Measurements from ENCODE around the gene RFX8. TPM values are rescaled to one million over a fixed set of nuclear protein-coding genes. Genes with fewer than 3 reads are reported as not detected.

RFX8 gene
- total and polyA plus RNA-seq, 2 of the 13 experiments (the other 11 are each of a cell fraction or from before 2014, with no cell fraction given): not detected

DNA sequence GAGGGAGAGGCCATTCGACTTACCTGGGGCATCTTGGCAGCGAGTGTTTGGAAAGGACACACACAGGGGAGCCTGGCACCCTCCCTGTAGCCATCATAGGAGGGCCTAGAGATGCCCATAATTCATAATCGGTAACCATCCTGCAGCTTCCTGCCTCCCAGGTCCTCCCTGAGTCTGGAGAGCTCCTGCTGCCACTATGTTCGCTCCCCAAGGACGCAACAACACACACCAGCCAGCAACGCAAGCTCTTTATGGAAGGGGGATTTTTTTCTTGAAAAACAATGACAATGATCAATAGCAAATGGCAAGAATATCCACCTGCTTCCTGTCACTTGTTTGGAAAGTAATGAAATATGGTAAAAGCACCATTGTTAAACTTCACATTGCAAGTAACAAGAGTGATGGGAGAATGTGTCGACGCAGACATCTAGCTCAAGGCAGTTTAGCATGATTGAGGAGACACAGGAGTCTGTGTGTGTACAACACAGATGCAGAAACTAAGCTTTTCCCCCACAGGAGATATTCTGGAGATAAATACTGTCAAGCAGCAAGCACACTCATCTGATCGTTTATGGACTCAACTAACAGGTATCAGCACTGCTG lies 62.7 kb downstream of the RFX8 start (continued):
- TF ChIP-seq, protein P1, sequence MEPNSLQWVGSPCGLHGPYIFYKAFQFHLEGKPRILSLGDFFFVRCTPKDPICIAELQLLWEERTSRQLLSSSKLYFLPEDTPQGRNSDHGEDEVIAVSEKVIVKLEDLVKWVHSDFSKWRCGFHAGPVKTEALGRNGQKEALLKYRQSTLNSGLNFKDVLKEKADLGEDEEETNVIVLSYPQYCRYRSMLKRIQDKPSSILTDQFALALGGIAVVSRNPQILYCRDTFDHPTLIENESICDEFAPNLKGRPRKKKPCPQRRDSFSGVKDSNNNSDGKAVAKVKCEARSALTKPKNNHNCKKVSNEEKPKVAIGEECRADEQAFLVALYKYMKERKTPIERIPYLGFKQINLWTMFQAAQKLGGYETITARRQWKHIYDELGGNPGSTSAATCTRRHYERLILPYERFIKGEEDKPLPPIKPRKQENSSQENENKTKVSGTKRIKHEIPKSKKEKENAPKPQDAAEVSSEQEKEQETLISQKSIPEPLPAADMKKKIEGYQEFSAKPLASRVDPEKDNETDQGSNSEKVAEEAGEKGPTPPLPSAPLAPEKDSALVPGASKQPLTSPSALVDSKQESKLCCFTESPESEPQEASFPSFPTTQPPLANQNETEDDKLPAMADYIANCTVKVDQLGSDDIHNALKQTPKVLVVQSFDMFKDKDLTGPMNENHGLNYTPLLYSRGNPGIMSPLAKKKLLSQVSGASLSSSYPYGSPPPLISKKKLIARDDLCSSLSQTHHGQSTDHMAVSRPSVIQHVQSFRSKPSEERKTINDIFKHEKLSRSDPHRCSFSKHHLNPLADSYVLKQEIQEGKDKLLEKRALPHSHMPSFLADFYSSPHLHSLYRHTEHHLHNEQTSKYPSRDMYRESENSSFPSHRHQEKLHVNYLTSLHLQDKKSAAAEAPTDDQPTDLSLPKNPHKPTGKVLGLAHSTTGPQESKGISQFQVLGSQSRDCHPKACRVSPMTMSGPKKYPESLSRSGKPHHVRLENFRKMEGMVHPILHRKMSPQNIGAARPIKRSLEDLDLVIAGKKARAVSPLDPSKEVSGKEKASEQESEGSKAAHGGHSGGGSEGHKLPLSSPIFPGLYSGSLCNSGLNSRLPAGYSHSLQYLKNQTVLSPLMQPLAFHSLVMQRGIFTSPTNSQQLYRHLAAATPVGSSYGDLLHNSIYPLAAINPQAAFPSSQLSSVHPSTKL (CRISPR knock-in tag; IDR thresholded peaks at IDR 0.05): no peak
- TF ChIP-seq GZF1 (CRISPR knock-in tag; IDR thresholded peaks at IDR 0.05) (no peak), MIER2 (CRISPR knock-in tag; IDR thresholded peaks at IDR 0.05) (no peak), ZNF354B (CRISPR knock-in tag; IDR thresholded peaks at IDR 0.05) (no peak), ZNF460 (CRISPR knock-in tag; IDR thresholded peaks at IDR 0.05; ENCODE audit: borderline replicate concordance) (no peak)
- TF ChIP-seq, protein P2, sequence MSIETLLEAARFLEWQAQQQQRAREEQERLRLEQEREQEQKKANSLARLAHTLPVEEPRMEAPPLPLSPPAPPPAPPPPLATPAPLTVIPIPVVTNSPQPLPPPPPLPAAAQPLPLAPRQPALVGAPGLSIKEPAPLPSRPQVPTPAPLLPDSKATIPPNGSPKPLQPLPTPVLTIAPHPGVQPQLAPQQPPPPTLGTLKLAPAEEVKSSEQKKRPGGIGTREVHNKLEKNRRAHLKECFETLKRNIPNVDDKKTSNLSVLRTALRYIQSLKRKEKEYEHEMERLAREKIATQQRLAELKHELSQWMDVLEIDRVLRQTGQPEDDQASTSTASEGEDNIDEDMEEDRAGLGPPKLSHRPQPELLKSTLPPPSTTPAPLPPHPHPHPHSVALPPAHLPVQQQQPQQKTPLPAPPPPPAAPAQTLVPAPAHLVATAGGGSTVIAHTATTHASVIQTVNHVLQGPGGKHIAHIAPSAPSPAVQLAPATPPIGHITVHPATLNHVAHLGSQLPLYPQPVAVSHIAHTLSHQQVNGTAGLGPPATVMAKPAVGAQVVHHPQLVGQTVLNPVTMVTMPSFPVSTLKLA (IDR thresholded peaks at IDR 0.05): no peak
- TF ChIP-seq, protein P3, sequence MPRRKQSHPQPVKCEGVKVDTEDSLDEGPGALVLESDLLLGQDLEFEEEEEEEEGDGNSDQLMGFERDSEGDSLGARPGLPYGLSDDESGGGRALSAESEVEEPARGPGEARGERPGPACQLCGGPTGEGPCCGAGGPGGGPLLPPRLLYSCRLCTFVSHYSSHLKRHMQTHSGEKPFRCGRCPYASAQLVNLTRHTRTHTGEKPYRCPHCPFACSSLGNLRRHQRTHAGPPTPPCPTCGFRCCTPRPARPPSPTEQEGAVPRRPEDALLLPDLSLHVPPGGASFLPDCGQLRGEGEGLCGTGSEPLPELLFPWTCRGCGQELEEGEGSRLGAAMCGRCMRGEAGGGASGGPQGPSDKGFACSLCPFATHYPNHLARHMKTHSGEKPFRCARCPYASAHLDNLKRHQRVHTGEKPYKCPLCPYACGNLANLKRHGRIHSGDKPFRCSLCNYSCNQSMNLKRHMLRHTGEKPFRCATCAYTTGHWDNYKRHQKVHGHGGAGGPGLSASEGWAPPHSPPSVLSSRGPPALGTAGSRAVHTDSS (CRISPR knock-in tag; conservative IDR thresholded peaks at IDR 0.05): no peak
